A673 (cell line): ENCODE measurements around the gene ROCK1. TPM values are rescaled to one million over a fixed set of nuclear protein-coding genes. Genes with fewer than 3 reads are reported as not detected.

Source experiments
- BruUV-seq: library from RNA; stranded (reverse); fragments of 400-500 nt; replicated peaks from 2 replicates; lab custom pipeline; 2021; lab: Mats Ljungman, UMichigan
- CTCF ChIA-PET: fragments of 300-600 bp; sonication (Branson Sonifier 250); formaldehyde crosslinking; loops from one replicate; lab custom pipeline; 2022; ENCODE audit warnings: antibody characterized with exemption; lab: Charles Lee
- POLR2A ChIA-PET: fragments of 300-600 bp; sonication (Branson Sonifier 250); formaldehyde crosslinking; loops from one replicate; lab custom pipeline; 2022; ENCODE audit warnings: antibody characterized with exemption; ENCODE audit not compliant: low non-redundant PET; lab: Charles Lee
- DNase-seq: peaks from one replicate; pipeline ENCODE4 v3.0.0-alpha.2; 2015; ENCODE audit warnings: low spot score
- H3K27ac ChIP-seq: fragments of 200-600 bp; sonication (generic); 2 replicates; pipeline ENCODE4 v1.5.1; 2016; ENCODE audit warnings: mixed run types, low read depth, mild to moderate bottlenecking, mixed read lengths, antibody characterized with exemption, low read length; ENCODE audit not compliant: poor library complexity, severe bottlenecking
- H3K27me3 ChIP-seq: fragments of 200-600 bp; sonication (generic); replicated peaks from 2 replicates; pipeline ENCODE4 v1.6.1; 2017; ENCODE audit warnings: mixed run types, low read depth, mild to moderate bottlenecking, mixed read lengths, antibody characterized with exemption, low read length; ENCODE audit not compliant: insufficient read depth, poor library complexity
- H3K36me3 ChIP-seq: fragments of 200-600 bp; sonication (generic); 2 replicates; pipeline ENCODE4 v1.6.1; 2016; ENCODE audit warnings: mixed run types, mild to moderate bottlenecking, mixed read lengths, antibody characterized with exemption, low read length; ENCODE audit not compliant: insufficient read depth, poor library complexity, severe bottlenecking
- H3K4me1 ChIP-seq: fragments of 200-600 bp; sonication (generic); 2 replicates; pipeline ENCODE4 v1.6.1; 2017; ENCODE audit warnings: mixed run types, mild to moderate bottlenecking, mixed read lengths, antibody characterized with exemption, low read length; ENCODE audit not compliant: insufficient read depth, poor library complexity, severe bottlenecking
- H3K4me3 ChIP-seq: fragments of 200-600 bp; sonication (generic); 2 replicates; pipeline ENCODE4 v1.5.1; 2016; ENCODE audit warnings: low read depth, mixed run types, mild to moderate bottlenecking, mixed read lengths, low read length; ENCODE audit not compliant: poor library complexity, severe bottlenecking
- H3K9me3 ChIP-seq: fragments of 200-600 bp; sonication (generic); 2 replicates; pipeline ENCODE4 v1.6.1; 2016; ENCODE audit warnings: mixed run types, low read depth, mild to moderate bottlenecking, mixed read lengths, antibody characterized with exemption, low read length; ENCODE audit not compliant: poor library complexity, severe bottlenecking
- EZH2 ChIP-seq: fragments of 200-600 bp; sonication (generic); IDR thresholded peaks from 2 replicates; pipeline ENCODE4 v1.6.1; 2017; ENCODE audit warnings: borderline replicate concordance, low read depth, mild to moderate bottlenecking, mixed read lengths, antibody characterized with exemption, low read length; ENCODE audit not compliant: poor library complexity, severe bottlenecking
- intact Hi-C: fragments of 100-400 bp; cut with micrococcal nuclease; formaldehyde crosslinking; loops from one replicate; pipeline ENCODE4 v1.10.0; 2022; ENCODE audit not compliant: unreplicated experiment
- total RNA-seq: library from RNA; stranded (reverse); gene quantifications from 2 replicates; pipeline ENCODE4 v1.2.3, GENCODE V29; 2021
- TF ChIP-seq, protein P1 (sequence below): fragments of 300-800, 200-600 bp; sonication (generic); conservative IDR thresholded peaks from 2 replicates; pipeline ENCODE4 v1.5.1; 2017; ENCODE audit warnings: low read depth, mild to moderate bottlenecking, antibody characterized with exemption, low read length, moderate library complexity, mixed read lengths

ROCK1 gene
- total RNA-seq, 1 experiment from 2014 or later, result 34.9 TPM

DNA sequence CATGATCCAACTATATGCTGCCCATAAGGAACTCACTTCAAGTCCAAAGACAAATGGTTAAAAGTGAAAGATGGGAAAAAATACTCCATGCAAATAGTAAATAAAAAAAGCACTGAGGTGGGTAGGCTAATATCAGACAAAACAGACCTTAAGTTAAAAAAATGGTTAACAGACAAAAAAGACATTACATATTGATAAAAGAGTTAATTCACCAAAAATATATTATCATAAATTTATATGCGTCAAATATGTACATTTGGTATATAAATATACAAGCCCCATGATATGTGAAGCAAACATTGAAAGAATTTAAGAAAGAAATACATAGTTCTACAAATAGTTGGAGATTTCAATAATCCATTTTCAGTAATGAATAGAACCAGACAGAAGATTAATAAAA is 31.0 kb downstream of the ROCK1 start:
- TF ChIP-seq, protein P1, sequence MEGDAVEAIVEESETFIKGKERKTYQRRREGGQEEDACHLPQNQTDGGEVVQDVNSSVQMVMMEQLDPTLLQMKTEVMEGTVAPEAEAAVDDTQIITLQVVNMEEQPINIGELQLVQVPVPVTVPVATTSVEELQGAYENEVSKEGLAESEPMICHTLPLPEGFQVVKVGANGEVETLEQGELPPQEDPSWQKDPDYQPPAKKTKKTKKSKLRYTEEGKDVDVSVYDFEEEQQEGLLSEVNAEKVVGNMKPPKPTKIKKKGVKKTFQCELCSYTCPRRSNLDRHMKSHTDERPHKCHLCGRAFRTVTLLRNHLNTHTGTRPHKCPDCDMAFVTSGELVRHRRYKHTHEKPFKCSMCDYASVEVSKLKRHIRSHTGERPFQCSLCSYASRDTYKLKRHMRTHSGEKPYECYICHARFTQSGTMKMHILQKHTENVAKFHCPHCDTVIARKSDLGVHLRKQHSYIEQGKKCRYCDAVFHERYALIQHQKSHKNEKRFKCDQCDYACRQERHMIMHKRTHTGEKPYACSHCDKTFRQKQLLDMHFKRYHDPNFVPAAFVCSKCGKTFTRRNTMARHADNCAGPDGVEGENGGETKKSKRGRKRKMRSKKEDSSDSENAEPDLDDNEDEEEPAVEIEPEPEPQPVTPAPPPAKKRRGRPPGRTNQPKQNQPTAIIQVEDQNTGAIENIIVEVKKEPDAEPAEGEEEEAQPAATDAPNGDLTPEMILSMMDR, result no peak
- no peak for TF ChIP-seq EZH2
- no TSS peak for BruUV-seq
- no peaks in the 10 kb centered on the region for H3K27me3 ChIP-seq
- H3K36me3 ChIP-seq, result no peaks in the 10 kb centered on the region
- ChIA-PET CTCF (no interaction called here), POLR2A (no interaction called here)
- no peak overlapping the region for H3K4me3 ChIP-seq
- no peak for DNase-seq
- H3K4me1 ChIP-seq, result no peaks in the 10 kb centered on the region
- H3K27ac ChIP-seq, result no peak overlapping the region
- intact Hi-C loops, result no loop called here
- H3K9me3 ChIP-seq, result peaks cover 15% of the 10 kb centered on the region

DNA sequence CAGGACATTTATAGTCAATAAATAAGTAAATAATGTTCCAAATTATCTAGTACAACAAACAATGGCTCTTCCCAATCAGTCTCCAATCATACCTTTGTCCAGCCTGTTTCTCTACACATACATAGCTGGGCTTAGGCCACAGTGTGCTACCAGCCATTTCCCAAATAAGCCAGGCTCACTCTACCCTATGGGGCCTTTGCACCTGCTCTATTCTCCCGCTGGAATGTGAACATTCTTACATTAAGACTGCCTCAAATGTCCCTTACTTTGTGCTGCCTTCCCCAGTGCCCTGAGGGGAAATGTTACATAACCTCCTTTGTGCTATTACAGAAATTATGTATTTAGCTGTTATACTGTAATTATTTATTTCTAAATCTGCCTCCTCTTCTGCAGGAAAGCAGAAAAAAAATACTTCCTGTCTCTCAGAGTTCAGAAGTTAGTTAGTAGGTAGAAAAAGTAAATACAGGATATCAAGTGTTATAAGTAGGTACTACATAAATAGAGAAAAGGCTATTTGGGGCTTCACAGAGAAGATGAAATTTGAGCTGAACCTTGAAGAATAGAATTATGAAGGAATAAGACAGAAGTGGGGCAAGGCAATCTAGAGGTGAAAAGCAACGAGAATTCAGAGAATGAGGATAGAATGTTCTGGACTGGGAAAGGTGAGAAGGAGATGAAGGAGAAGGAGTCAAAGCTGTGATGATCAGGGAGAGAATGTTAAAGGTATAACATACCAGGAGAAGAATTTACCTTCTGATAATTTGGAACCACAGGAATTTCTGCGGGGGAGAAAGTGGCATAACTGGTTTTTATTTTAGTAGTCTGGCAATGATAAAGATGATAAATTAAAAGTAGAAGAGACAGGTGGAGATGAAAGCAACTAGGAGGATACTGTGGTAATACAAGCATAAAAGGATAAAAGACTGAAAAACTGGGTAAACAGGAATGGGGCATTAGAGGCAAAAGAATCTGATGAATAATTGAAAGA is 37.0 kb downstream of the ROCK1 start:
- CTCF ChIA-PET, result no interaction called here
- DNase-seq, result peak; percentile 5
- H3K27me3 ChIP-seq, result no peaks in the 10 kb centered on the region
- H3K36me3 ChIP-seq, result no peaks in the 10 kb centered on the region
- H3K9me3 ChIP-seq, result no peaks in the 10 kb centered on the region
- POLR2A ChIA-PET, result no interaction called here
- H3K27ac ChIP-seq, result no peak overlapping the region
- intact Hi-C loops, result no loop called here
- BruUV-seq, result no TSS peak
- no peak for TF ChIP-seq EZH2
- TF ChIP-seq, protein P1, result no peak
- no peak overlapping the region for H3K4me3 ChIP-seq
- peaks cover 5% of the 10 kb centered on the region for H3K4me1 ChIP-seq

DNA sequence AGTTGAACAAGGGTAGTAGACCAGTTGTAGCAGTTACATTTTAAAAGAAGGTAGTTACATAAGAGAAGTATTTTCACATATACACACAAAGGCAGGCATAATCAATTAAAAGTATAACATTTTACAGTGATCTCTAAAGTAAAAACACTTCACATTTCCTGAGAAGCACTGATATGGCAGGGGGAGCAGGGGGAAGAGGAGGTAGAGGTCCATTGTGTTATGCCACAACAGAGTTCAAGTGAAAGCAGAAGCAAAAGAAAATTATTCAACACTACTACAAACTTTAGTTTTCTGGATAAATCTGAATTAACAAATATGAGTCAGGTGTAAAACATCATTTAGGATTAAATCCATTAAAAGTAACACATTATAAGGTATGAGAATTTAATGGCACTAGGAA is 38.4 kb downstream of the ROCK1 start:
- BruUV-seq, result no TSS peak
- H3K4me1 ChIP-seq, result peaks cover 5% of the 10 kb centered on the region
- no peaks in the 10 kb centered on the region for H3K27me3 ChIP-seq
- CTCF ChIA-PET, result no interaction called here
- TF ChIP-seq EZH2, result no peak
- TF ChIP-seq, protein P1, result no peak
- no peak for DNase-seq
- POLR2A ChIA-PET, result no interaction called here
- H3K27ac ChIP-seq, result no peak overlapping the region
- no peaks in the 10 kb centered on the region for H3K36me3 ChIP-seq
- intact Hi-C loops, result no loop called here
- H3K4me3 ChIP-seq, result no peak overlapping the region
- H3K9me3 ChIP-seq, result no peaks in the 10 kb centered on the region
